ENCODE results near the gene TMA16.

- no peak for TF ChIP-seq PATZ1 (CRISPR knock-in tag; IDR thresholded peaks at IDR 0.05; ENCODE audit: borderline replicate concordance)
- TF ChIP-seq CREB5 (CRISPR knock-in tag; IDR thresholded peaks at IDR 0.05; ENCODE audit: low read depth): no peak
- TF ChIP-seq ZNF8 (CRISPR knock-in tag; IDR thresholded peaks at IDR 0.05): no peak
- no peak for TF ChIP-seq ARNTL (CRISPR knock-in tag; IDR thresholded peaks at IDR 0.05; ENCODE audit: borderline replicate concordance, low read depth)
- TF ChIP-seq PPARA (CRISPR knock-in tag; IDR thresholded peaks at IDR 0.05; ENCODE audit: borderline replicate concordance): no peak
- TF ChIP-seq RARB (CRISPR knock-in tag; IDR thresholded peaks at IDR 0.05): no peak
Observed at GRCh38 chr4:163476761-163477438, 17.6 kb upstream of the TMA16 start.

Measured in SK-N-SH treated with all-trans-retinoic acid at 6 μM for 48 hours (cell line).